GM19397 (cell line): ENCODE data around the gene MB.

Source experiments
- ATAC-seq: cut with Tn5 transposase; IDR thresholded peaks from one replicate; pipeline ENCODE4 v1.9.1; 2021; ENCODE audit warnings: mild to moderate bottlenecking, moderate library complexity; ENCODE audit not compliant: unreplicated experiment

Gene MB

DNA sequence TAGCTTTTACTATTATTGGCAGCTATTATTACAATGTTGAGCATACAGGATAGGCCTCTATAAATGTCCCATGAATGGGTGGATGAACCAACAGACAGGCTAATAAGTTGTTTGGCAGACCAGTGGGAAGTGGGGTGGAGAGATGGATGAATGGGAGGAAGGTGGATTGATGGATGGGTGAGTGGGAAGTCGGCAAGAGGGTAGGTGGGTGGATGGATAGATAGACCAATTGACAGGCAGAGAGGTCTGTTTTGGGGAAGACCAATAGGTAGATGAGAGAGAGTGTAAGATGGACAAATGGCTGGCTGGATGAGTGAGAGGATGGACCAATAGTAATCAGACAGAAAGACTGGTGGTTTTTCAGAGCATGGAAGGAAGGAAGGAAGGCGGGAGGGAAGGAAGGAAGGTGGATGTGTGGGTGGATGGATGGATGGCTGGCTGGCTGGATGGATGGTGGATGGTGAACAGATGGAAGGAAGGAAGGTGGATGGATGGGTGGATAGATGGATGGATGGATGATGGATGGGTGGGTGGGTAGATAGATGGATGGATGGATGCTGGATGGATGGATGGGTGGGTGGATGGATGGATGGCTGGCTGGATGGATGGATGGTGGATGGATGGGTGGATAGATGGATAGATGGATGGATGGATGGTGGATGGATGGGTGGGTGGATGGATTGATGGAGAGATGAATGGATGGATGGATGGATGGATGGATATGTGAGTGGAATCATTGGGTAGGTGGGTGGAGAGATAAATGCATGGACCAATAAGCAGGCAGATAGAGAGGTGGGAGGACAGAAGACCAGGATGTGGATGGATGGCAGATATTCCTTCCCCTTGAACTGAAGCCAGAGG is 39.1 kb downstream of the MB start:
- no peak for ATAC-seq

- ATAC-seq: no peak
Measured at GRCh38 chr22:35576671-35577070, 40.5 kb downstream of the MB start.

DNA sequence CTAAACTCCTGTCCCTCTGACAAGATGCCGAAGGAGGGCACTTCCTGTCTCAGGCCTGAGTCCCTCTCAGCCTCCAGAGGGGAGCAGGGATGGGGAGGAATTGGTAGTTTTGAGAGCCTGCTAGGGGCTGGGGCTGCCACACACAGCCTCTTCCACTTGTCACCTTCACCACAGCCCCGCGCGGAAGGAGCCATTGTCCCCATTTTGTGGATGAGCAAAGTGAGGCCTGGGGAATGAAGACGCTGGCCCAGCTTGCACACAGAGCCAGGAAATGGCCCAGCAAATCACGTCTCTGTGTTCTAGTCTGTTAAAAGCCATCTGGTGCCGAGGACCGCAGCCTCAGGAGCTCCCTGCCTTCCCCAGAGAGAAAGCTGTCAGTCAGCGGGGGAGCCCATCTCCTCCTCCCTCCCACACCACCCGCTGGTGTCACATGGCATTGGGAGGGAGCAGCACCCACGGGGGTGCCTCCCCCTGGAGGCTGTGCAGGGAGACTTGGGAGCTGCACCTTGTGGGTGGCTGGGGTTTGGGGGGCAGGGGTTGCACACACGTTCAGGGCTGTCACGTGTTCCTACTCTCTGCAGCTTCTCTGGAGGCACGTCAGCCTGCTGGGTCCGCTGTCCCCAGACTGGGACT is 41.9 kb downstream of the MB start:
- ATAC-seq: no peak

DNA sequence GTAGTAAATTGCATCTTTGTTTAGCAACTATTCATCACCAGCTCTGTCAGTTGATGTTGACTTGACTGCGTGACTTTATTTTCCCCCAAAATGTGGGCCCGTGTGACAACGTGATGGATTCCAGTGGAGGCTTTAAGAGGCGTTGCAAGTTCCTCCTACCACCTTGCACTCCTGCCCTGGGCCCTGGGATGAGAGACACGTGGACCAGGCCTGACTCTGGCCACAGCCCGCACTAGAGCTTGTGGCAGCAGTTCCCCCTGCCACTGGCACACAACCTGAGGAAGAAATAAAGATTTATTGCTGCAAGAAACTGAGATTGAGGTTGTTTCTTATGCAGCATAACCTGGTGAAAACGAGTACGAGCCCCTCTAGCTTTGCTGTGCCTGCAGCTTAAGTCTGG is 44.6 kb downstream of the MB start:
- ATAC-seq: no peak

DNA sequence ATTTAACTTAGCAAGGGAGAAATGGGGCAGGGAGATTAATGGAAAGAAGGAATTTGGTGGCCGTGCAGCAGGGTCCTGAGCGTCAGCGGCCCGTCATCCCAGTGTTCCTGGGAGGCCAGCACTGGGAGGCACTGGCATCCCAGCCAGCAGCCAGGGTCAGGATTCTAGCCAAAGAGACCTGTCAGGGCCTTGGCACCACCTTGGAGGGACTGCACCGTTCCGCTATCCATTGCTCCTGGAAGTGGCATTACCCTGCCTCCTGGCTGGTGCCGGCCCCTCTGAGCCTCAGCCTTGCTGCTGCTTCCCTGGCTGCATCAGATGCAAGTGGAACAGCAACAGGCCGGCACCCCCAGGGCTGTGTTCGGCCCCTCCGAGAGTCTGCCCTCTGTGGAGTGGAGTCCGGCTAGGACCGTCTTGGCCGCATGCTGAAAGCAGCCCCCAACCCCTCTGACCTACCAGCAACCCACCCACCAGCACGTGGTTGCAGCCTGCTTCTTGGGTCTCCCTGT is 46.4 kb downstream of the MB start:
- no peak for ATAC-seq

DNA sequence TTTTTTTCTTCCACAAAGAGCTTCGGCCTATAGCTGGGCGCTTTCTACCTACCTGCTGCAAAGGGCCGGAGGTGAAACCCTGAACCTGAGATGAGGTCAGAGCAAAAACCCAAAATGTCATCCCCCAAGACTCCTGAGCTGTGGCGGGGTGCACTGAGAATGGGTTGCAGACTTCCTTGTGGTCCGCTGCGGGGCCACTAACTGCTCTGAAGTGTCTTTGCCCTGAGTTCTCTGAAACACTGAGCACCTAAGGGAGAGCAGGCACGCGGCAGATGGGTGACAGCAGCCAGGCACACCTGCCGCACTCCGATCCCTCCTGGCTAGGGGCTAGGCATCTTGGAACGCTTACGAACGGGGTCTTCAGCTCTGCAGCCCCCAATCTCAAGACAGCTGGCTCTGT is 47.2 kb downstream of the MB start:
- no peak for ATAC-seq

- ATAC-seq: no peak
Measured at GRCh38 chr22:35568751-35569739, 48.1 kb downstream of the MB start.

GRCh38 chr22:35567351-35568141 is 49.6 kb downstream of the MB start:
- no peak for ATAC-seq

- ATAC-seq: no peak
Measured at GRCh38 chr22:35564975-35565867, 51.9 kb downstream of the MB start.

DNA sequence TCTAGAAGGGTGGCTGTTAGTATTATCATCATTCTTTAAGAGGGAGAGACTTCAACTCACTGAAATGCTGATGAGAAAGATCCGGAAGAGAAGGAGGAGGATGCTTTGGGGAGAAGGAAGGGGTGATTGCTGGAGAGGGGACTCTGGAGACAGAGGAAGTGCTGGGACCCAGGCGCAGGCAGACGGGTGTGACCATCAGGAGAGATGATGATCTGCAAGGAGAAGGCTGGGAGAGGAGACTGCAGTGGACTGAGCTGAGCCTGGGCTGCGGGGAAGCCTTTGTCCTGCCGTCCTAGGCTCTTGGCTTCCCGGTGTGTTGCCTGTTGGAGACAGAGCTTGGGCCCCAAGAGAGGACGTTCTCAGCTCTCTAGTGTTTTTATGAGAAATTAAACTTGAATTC is 53.9 kb downstream of the MB start:
- ATAC-seq: no peak

DNA sequence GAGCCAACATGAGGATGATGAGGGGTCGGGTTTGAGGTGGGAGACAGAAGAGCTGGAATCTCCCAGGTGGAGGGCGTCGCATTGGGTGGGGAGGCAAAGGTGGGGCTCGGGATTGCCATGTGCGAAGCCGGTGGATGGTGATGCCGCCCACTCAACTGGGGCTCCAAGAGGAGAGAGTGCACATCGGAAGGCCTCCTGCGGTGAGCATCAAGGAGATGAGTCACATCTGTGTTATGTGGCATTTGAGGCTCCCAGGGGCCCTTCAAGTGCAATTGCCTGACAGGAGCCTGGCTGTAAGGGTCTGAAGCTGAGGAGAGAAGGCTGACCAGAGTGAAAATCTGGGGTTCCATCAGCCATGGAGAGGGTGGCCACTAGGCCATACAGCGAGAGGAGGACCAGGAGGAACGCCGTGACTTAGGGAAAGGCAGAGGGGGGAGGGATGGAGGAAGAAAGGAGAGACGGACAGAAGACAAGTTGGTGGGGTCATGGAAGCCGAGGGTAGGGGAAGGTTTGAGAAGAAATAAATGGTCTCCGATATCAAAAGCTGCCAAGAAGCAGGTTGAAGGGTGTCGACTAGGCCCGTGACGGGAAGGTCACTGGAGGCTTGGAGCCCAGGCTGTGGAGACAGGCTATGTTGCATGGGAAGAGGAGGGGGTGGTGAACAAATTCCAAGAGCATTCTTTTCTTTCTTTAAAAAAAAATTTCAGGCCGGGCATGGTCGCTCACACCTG is 55.2 kb downstream of the MB start:
- ATAC-seq: no peak

DNA sequence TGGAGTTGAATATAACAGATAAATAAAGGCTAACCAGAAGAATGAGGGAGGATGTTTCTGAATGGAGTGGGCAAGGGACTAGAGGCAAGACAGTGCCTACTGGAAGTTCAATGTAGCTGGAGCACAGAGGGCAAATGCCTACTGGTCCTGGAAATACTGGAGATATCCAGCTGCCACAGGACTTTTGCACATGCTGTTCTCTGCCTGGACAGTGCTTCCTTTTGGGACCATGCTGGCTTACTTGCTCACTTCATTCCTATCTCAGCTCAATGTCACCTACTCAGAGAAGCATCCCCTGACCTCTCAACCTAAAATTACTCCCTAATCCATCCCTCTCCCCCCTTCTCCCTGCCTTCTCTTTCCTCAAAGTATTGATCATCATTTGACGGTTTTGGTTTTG is 56.3 kb downstream of the MB start:
- no peak for ATAC-seq

DNA sequence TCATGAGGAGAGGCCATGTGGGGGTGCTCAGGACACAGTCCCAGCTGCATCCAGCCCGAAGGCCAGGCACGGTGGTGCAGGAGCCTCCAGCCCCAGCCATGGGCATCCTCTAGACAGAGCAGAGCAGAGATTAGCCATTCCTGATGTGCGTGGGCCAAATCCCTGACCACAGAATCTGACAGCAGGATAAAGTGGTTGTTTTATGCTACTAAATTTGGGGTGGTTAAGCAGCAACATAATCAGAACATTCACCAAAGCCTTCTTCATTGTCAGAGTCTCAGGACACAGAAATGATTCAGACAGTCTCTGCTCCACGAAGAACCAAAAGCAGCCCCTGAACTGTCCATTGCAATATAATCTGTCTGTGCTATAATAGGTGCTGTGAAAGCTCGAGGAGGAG is 56.8 kb downstream of the MB start:
- ATAC-seq: no peak

- ATAC-seq: no peak
Measured at GRCh38 chr22:35559354-35560005, 57.6 kb downstream of the MB start.

DNA sequence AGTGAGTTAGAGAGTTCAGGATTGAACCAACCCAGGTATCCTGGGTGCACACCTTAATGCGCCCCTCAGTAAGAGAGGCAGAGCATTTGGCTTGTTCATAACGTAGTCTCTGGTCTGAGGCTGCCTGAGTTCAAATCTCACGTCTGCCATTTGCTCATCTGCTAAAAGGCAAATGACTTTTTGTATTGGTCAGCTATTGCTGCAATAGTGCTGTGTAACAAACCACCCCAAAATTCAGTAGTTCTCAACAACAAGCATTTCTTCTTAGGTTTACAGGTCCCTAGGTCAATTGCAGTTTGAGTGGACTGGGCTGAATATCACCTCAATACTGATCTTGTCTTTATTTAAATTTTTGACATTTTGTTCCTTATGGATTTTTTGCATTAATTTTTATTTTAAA is 58.4 kb downstream of the MB start:
- ATAC-seq: no peak

- no peak for ATAC-seq
Measured at GRCh38 chr22:35558031-35558430, 59.1 kb downstream of the MB start.
